Testis (tissue), 3 donors: ENCODE data around the gene BABAM2. TPM values are rescaled to one million over a fixed set of nuclear protein-coding genes. Genes with fewer than 3 reads are reported as not detected.

Experiments used
- DNase-seq: peaks from one replicate; pipeline ENCODE4 v3.0.0-alpha.2; 2019
- H3K27ac ChIP-seq, 2 donors: fragments of 200-600 bp; sonication (generic); one replicate each; pipeline ENCODE4 v1.5.1; 2019
- H3K27me3 ChIP-seq: fragments of 200-600 bp; sonication (generic); one replicate; pipeline ENCODE4 v1.5.1; 2019
- H3K36me3 ChIP-seq: fragments of 200-600 bp; sonication (generic); one replicate; pipeline ENCODE4 v1.5.1; 2017; ENCODE audit warnings: low read depth; ENCODE audit errors: missing control alignments
- H3K4me1 ChIP-seq: fragments of 200-600 bp; sonication (generic); one replicate; pipeline ENCODE4 v1.5.1; 2019
- H3K4me3 ChIP-seq, 2 donors: fragments of 200-600 bp; sonication (generic); one replicate each; pipeline ENCODE4 v1.5.1; 2017 to 2019
- H3K9me3 ChIP-seq: fragments of 200-600 bp; sonication (generic); one replicate; pipeline ENCODE4 v1.5.1; 2017
- CTCF ChIP-seq, 3 experiments: fragments of 450-650 bp in 2 of 3; fragments of 200-600 bp in 1 of 3; sonication (generic) in 1 of 3; IDR thresholded peaks; one replicate each; pipeline ENCODE4 v1.5.1; 2016 to 2019; ENCODE audit warnings: antibody characterized with exemption in 3 of 3, mild to moderate bottlenecking in 2 of 3, moderate library complexity in 1 of 3
- POLR2A ChIP-seq: fragments of 450-650 bp; IDR thresholded peaks from one replicate; pipeline ENCODE4 v1.6.1; 2017; ENCODE audit warnings: antibody characterized with exemption, mild to moderate bottlenecking, moderate library complexity
- WGBS, 2 donors: methylation state at CpG; one replicate each; pipeline ENCODE4 v1.1.5; 2018; 5-methylcytosine and 5-hydroxymethylcytosine counted together
- intact Hi-C: fragments of 100-400 bp; cut with DNase I; formaldehyde crosslinking; loops from one replicate; pipeline ENCODE4 v1.15.1; 2023; ENCODE audit warnings: low total_unique reads
- polyA plus RNA-seq: library from polyadenylated mRNA; stranded (reverse); fragments of 350-450 nt; fragmentation: Illumina TruSeq; extraction: RNeasy Lipid Tissue Mini Kit (QIAGEN cat#74804); gene quantifications from one replicate; pipeline ENCODE4 v1.2.3, GENCODE V29; 2014; ENCODE audit warnings: low read depth, low replicate concordance; ENCODE audit not compliant: insufficient read depth
- total RNA-seq, 2 donors: library from RNA; depleted of rRNA; stranded (reverse); fragments of >200 nt; gene quantifications; one replicate each; pipeline ENCODE4 v1.2.3, GENCODE V29; 2016

Gene BABAM2
- total and polyA plus RNA-seq, 3 donors from 2014 or later, result 49.2 to 70.6 (median 59.1) TPM

GRCh38 chr2:28133778-28134177 is 243.2 kb downstream of the BABAM2 start:
- H3K27me3 ChIP-seq, result no peaks in the 10 kb centered on the region
- H3K4me1 ChIP-seq, result no peaks in the 10 kb centered on the region
- H3K36me3 ChIP-seq, result no peaks in the 10 kb centered on the region
- H3K9me3 ChIP-seq, result no peaks in the 10 kb centered on the region
- no peak for TF ChIP-seq CTCF (IDR thresholded peaks at IDR 0.05)
- TF ChIP-seq POLR2A, result no peak
- DNase-seq, result no peak
- 84 to 87% methylated on average over 9 of the region's 9 CpGs for WGBS, 2 donors
- intact Hi-C loops, result no loop called here
- no peak overlapping the region for H3K4me3 ChIP-seq
- no peak overlapping the region for H3K27ac ChIP-seq

- Histone ChIP-seq H3K27ac (peak overlapping the region in 1 of 2 donors; percentile 45), H3K4me3 (no peak overlapping the region), H3K9me3 (no peaks in the 10 kb centered on the region), H3K36me3 (no peaks in the 10 kb centered on the region), H3K4me1 (no peaks in the 10 kb centered on the region), H3K27me3 (no peaks in the 10 kb centered on the region)
- TF ChIP-seq POLR2A (no peak), CTCF (IDR thresholded peaks at IDR 0.05) (no peak)
- intact Hi-C loops, result no loop called here
- peak; percentile 23 for DNase-seq
- 58 to 66% methylated on average over 4 of the region's 4 CpGs for whole genome bisulfite sequencing, 2 donors
These were observed 243.8 kb downstream of the BABAM2 start for GRCh38 chr2:28134262-28134812.

GRCh38 chr2:28134857-28135256 is 244.3 kb downstream of the BABAM2 start:
- no peak overlapping the region for H3K4me3 ChIP-seq
- H3K27ac ChIP-seq, result peak overlapping the region in 1 of 2 donors; percentile 45
- intact Hi-C loops, result no loop called here
- no peaks in the 10 kb centered on the region for H3K27me3 ChIP-seq
- no peaks in the 10 kb centered on the region for H3K4me1 ChIP-seq
- no peak for TF ChIP-seq CTCF (IDR thresholded peaks at IDR 0.05)
- TF ChIP-seq POLR2A, result no peak
- WGBS, 2 donors, result 53 to 57% methylated on average over 1 of the region's 1 CpG
- H3K36me3 ChIP-seq, result no peaks in the 10 kb centered on the region
- DNase-seq, result no peak
- H3K9me3 ChIP-seq, result no peaks in the 10 kb centered on the region

- no peak for DNase-seq
- intact Hi-C loops, result no loop called here
- no peaks in the 10 kb centered on the region for H3K9me3 ChIP-seq
- no peaks in the 10 kb centered on the region for H3K27me3 ChIP-seq
- H3K4me3 ChIP-seq, result no peak overlapping the region
- TF ChIP-seq POLR2A (no peak), CTCF (IDR thresholded peaks at IDR 0.05) (no peak)
- H3K27ac ChIP-seq, result no peak overlapping the region
- H3K36me3 ChIP-seq, result no peaks in the 10 kb centered on the region
- no peaks in the 10 kb centered on the region for H3K4me1 ChIP-seq
These were observed 244.8 kb downstream of the BABAM2 start for GRCh38 chr2:28135324-28135723.

GRCh38 chr2:28135799-28136198 is 245.3 kb downstream of the BABAM2 start:
- H3K4me3 ChIP-seq, result no peak overlapping the region
- no peaks in the 10 kb centered on the region for H3K4me1 ChIP-seq
- no peak for DNase-seq
- intact Hi-C loops, result no loop called here
- H3K27ac ChIP-seq, result no peak overlapping the region
- 83 to 94% methylated on average over 4 of the region's 4 CpGs for WGBS, 2 donors
- no peaks in the 10 kb centered on the region for H3K27me3 ChIP-seq
- no peaks in the 10 kb centered on the region for H3K9me3 ChIP-seq
- H3K36me3 ChIP-seq, result no peaks in the 10 kb centered on the region
- TF ChIP-seq POLR2A (no peak), CTCF (IDR thresholded peaks at IDR 0.05) (no peak)
